Peyer's patch (tissue), 4 donors: ENCODE data around the gene SGPP2.

Experiments used
- POLR2A ChIP-seq, 2 donors: fragments of 450-650 bp; IDR thresholded peaks; one replicate each; pipeline ENCODE4 v1.5.1; 2017; ENCODE audit warnings: antibody characterized with exemption in 2 of 2, mild to moderate bottlenecking in 2 of 2, moderate library complexity in 2 of 2
- TF ChIP-seq, protein P1 (sequence below), 6 experiments: fragments of 450-650 bp in 4 of 6; fragments of 200-600 bp in 2 of 6; sonication (generic) in 1 of 6; IDR thresholded peaks; one replicate each; pipeline ENCODE4 v1.5.1; 2017 to 2019; ENCODE audit warnings: antibody characterized with exemption in 6 of 6, mild to moderate bottlenecking in 3 of 6, moderate library complexity in 1 of 6

DNA sequence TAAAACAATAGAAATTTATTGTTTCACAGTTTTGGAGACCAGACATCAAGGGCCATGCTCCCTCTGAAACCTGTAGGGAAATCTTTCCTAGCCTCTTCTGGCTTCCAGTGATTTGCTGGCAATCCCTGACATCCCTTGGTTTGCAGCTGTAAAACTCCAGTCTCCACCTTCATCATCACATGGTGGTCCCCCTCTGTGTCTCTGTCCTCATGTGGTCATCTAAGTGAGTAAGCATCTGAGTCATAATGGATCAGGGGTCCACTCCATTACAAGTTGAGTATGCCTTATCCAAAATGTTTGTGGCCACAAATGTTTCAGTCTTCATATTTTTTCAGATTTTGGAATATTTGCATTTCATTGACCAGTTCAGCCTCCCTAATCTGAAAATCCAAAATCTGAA is 5.6 kb upstream of the SGPP2 start:
- TF ChIP-seq, protein P1, sequence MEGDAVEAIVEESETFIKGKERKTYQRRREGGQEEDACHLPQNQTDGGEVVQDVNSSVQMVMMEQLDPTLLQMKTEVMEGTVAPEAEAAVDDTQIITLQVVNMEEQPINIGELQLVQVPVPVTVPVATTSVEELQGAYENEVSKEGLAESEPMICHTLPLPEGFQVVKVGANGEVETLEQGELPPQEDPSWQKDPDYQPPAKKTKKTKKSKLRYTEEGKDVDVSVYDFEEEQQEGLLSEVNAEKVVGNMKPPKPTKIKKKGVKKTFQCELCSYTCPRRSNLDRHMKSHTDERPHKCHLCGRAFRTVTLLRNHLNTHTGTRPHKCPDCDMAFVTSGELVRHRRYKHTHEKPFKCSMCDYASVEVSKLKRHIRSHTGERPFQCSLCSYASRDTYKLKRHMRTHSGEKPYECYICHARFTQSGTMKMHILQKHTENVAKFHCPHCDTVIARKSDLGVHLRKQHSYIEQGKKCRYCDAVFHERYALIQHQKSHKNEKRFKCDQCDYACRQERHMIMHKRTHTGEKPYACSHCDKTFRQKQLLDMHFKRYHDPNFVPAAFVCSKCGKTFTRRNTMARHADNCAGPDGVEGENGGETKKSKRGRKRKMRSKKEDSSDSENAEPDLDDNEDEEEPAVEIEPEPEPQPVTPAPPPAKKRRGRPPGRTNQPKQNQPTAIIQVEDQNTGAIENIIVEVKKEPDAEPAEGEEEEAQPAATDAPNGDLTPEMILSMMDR (IDR thresholded peaks at IDR 0.05): no peak
- TF ChIP-seq POLR2A (IDR thresholded peaks at IDR 0.05): no peak
